A673 (cell line): Measurements from ENCODE around the gene DNAJC1. TPM values are rescaled to one million over a fixed set of nuclear protein-coding genes. Genes with fewer than 3 reads are reported as not detected.
"Not testable (repeated sequence)": the region's sequence is repeated elsewhere in the genome, so short reads cannot be mapped to it uniquely, and the experiment has no call there.

Source experiments
- BruUV-seq: library from RNA; stranded (reverse); fragments of 400-500 nt; replicated peaks from 2 replicates; lab custom pipeline; 2021; lab: Mats Ljungman, UMichigan
- CTCF ChIA-PET: fragments of 300-600 bp; sonication (Branson Sonifier 250); formaldehyde crosslinking; loops from one replicate; lab custom pipeline; 2022; ENCODE audit warnings: antibody characterized with exemption; lab: Charles Lee
- POLR2A ChIA-PET: fragments of 300-600 bp; sonication (Branson Sonifier 250); formaldehyde crosslinking; loops from one replicate; lab custom pipeline; 2022; ENCODE audit warnings: antibody characterized with exemption; ENCODE audit not compliant: low non-redundant PET; lab: Charles Lee
- DNase-seq: peaks from one replicate; pipeline ENCODE4 v3.0.0-alpha.2; 2015; ENCODE audit warnings: low spot score
- H3K27ac ChIP-seq: fragments of 200-600 bp; sonication (generic); 2 replicates; pipeline ENCODE4 v1.5.1; 2016; ENCODE audit warnings: mixed run types, low read depth, mild to moderate bottlenecking, mixed read lengths, antibody characterized with exemption, low read length; ENCODE audit not compliant: poor library complexity, severe bottlenecking
- H3K27me3 ChIP-seq: fragments of 200-600 bp; sonication (generic); replicated peaks from 2 replicates; pipeline ENCODE4 v1.6.1; 2017; ENCODE audit warnings: mixed run types, low read depth, mild to moderate bottlenecking, mixed read lengths, antibody characterized with exemption, low read length; ENCODE audit not compliant: insufficient read depth, poor library complexity
- H3K36me3 ChIP-seq: fragments of 200-600 bp; sonication (generic); 2 replicates; pipeline ENCODE4 v1.6.1; 2016; ENCODE audit warnings: mixed run types, mild to moderate bottlenecking, mixed read lengths, antibody characterized with exemption, low read length; ENCODE audit not compliant: insufficient read depth, poor library complexity, severe bottlenecking
- H3K4me1 ChIP-seq: fragments of 200-600 bp; sonication (generic); 2 replicates; pipeline ENCODE4 v1.6.1; 2017; ENCODE audit warnings: mixed run types, mild to moderate bottlenecking, mixed read lengths, antibody characterized with exemption, low read length; ENCODE audit not compliant: insufficient read depth, poor library complexity, severe bottlenecking
- H3K4me3 ChIP-seq: fragments of 200-600 bp; sonication (generic); 2 replicates; pipeline ENCODE4 v1.5.1; 2016; ENCODE audit warnings: low read depth, mixed run types, mild to moderate bottlenecking, mixed read lengths, low read length; ENCODE audit not compliant: poor library complexity, severe bottlenecking
- H3K9me3 ChIP-seq: fragments of 200-600 bp; sonication (generic); 2 replicates; pipeline ENCODE4 v1.6.1; 2016; ENCODE audit warnings: mixed run types, low read depth, mild to moderate bottlenecking, mixed read lengths, antibody characterized with exemption, low read length; ENCODE audit not compliant: poor library complexity, severe bottlenecking
- EZH2 ChIP-seq: fragments of 200-600 bp; sonication (generic); IDR thresholded peaks from 2 replicates; pipeline ENCODE4 v1.6.1; 2017; ENCODE audit warnings: borderline replicate concordance, low read depth, mild to moderate bottlenecking, mixed read lengths, antibody characterized with exemption, low read length; ENCODE audit not compliant: poor library complexity, severe bottlenecking
- intact Hi-C: fragments of 100-400 bp; cut with micrococcal nuclease; formaldehyde crosslinking; loops from one replicate; pipeline ENCODE4 v1.10.0; 2022; ENCODE audit not compliant: unreplicated experiment
- total RNA-seq: library from RNA; stranded (reverse); gene quantifications from 2 replicates; pipeline ENCODE4 v1.2.3, GENCODE V29; 2021
- TF ChIP-seq, protein P1 (sequence below): fragments of 300-800, 200-600 bp; sonication (generic); conservative IDR thresholded peaks from 2 replicates; pipeline ENCODE4 v1.5.1; 2017; ENCODE audit warnings: low read depth, mild to moderate bottlenecking, antibody characterized with exemption, low read length, moderate library complexity, mixed read lengths

DNAJC1 gene
- total RNA-seq, 1 experiment from 2014 or later = 21.2 TPM

DNA sequence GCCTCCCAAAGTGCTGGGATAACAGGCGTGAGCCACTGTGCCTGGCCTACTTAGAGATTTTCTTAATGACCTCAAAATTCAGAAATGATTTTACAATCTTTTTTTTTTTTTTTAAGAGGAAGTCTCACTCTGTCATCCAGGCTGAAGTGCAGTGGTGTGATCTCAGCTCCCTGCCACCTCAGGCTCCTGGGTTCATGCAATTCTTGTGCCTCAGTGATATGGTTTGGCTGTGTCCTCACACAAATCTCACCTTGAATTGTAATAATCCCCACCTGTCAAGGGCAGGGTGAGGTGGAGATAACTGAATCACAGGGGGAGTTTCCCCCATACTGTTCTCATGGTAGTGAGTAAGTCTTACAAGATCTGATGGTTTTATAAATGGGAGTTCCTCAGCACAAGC, 159.9 kb downstream of the DNAJC1 start:
- ChIA-PET POLR2A (no interaction called here), CTCF (no interaction called here)
- no peaks in the 10 kb centered on the region for H3K4me1 ChIP-seq
- no peaks in the 10 kb centered on the region for H3K27me3 ChIP-seq
- no peak for DNase-seq
- TF ChIP-seq, protein P1, sequence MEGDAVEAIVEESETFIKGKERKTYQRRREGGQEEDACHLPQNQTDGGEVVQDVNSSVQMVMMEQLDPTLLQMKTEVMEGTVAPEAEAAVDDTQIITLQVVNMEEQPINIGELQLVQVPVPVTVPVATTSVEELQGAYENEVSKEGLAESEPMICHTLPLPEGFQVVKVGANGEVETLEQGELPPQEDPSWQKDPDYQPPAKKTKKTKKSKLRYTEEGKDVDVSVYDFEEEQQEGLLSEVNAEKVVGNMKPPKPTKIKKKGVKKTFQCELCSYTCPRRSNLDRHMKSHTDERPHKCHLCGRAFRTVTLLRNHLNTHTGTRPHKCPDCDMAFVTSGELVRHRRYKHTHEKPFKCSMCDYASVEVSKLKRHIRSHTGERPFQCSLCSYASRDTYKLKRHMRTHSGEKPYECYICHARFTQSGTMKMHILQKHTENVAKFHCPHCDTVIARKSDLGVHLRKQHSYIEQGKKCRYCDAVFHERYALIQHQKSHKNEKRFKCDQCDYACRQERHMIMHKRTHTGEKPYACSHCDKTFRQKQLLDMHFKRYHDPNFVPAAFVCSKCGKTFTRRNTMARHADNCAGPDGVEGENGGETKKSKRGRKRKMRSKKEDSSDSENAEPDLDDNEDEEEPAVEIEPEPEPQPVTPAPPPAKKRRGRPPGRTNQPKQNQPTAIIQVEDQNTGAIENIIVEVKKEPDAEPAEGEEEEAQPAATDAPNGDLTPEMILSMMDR = no peak
- no peak for TF ChIP-seq EZH2
- no peak overlapping the region for H3K4me3 ChIP-seq
- H3K9me3 ChIP-seq = no peaks in the 10 kb centered on the region
- no peak overlapping the region for H3K27ac ChIP-seq
- intact Hi-C loops = no loop called here
- BruUV-seq = no TSS peak
- no peaks in the 10 kb centered on the region for H3K36me3 ChIP-seq

DNA sequence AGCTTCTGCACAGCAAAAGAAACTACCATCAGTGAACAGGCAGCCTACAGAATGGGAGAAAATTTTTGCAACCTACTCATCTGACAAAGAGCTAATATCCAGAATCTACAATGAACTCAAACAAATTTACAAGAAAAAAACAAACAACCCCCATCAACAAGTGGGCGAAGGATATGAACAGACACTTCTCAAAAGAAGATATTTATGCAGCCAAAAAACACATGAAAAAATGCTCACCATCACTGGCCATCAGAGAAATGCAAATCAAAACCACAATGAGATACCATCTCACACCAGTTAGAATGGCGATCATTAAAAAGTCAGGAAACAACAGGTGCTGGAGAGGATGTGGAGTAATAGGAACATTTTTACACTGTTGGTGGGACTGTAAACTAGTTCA, 162.3 kb downstream of the DNAJC1 start:
- BruUV-seq, intact Hi-C loops, DNase-seq, H3K9me3 ChIP-seq, H3K36me3 ChIP-seq, H3K27me3 ChIP-seq, H3K27ac ChIP-seq, H3K4me1 ChIP-seq, POLR2A ChIA-PET, CTCF ChIA-PET, H3K4me3 ChIP-seq: not testable (repeated sequence)

DNA sequence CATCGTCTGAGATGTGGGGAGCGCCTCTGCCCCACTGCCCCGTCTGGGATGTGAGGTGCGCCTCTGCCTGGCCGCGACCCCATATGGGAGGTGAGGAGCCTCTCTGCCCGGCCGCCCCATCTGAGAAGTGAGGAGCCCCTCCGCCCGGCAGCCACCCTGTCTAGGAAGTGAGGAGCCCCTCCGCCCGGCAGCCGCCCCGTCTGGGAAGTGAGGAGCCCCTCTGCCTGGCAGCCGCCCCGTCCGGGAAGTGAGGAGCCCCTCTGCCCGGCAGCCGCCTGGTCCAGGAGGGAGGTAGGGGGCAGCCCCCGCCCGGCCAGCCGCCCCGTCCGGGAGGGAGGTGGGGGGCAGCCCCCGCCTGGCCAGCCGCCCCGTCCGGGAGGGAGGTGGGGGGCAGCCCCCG, 166.0 kb downstream of the DNAJC1 start:
- H3K36me3 ChIP-seq, CTCF ChIA-PET, H3K4me1 ChIP-seq, H3K4me3 ChIP-seq, H3K27ac ChIP-seq, intact Hi-C loops, DNase-seq, H3K9me3 ChIP-seq, BruUV-seq, POLR2A ChIA-PET, H3K27me3 ChIP-seq: not testable (repeated sequence)

DNA sequence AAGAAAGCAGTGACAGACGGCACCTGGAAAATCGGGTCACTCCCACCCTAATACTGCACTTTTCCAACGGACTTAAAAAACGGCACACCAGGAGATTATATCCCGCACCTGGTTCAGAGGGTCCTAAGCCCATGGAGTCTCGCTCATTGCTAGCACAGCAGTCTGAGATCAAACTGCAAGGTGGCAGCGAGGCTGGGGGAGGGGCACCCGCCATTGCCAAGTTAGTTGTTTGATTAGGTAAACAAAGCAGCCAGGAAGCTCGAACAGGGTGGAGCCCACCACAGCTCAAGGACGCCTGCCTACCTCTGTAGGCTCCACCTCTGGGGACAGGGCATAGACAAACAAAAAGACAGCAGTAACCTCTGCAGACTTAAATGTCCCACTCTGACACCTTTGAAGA, 169.0 kb downstream of the DNAJC1 start:
- H3K27ac ChIP-seq, BruUV-seq, H3K4me3 ChIP-seq, H3K27me3 ChIP-seq, POLR2A ChIA-PET, H3K4me1 ChIP-seq, DNase-seq, CTCF ChIA-PET, H3K36me3 ChIP-seq, intact Hi-C loops: not testable (repeated sequence)
- H3K9me3 ChIP-seq = peaks cover 10% of the 10 kb centered on the region

- no peaks in the 10 kb centered on the region for H3K36me3 ChIP-seq
- no peak overlapping the region for H3K27ac ChIP-seq
- ChIA-PET CTCF (no interaction called here), POLR2A (no interaction called here)
- no peaks in the 10 kb centered on the region for H3K4me1 ChIP-seq
- DNase-seq = no peak
- intact Hi-C loops = no loop called here
- no peak for TF ChIP-seq EZH2
- TF ChIP-seq, protein P1 = no peak
- H3K9me3 ChIP-seq = peaks cover 19% of the 10 kb centered on the region
- no peaks in the 10 kb centered on the region for H3K27me3 ChIP-seq
- no peak overlapping the region for H3K4me3 ChIP-seq
- BruUV-seq = no TSS peak
These were observed 170.8 kb downstream of the DNAJC1 start for GRCh38 chr10:21832821-21833130.
